Left lung (tissue), 10 donors: Measurements from ENCODE around the gene IER5. TPM values are rescaled to one million over a fixed set of nuclear protein-coding genes. Genes with fewer than 3 reads are reported as not detected.
A peak's percentile ranks its signal among the peaks of the same experiment; 100 is the strongest.

Source experiments
- ATAC-seq: fragments of 200-7000 bp; cut with Tn5 transposase; one replicate; pipeline ENCODE4 v1.9.1; 2020; ENCODE audit warnings: moderate library complexity
- DNase-seq, 4 donors: peaks; one replicate each; pipeline ENCODE4 v3.0.0-alpha.2; 2013 to 2020
- H3K27ac ChIP-seq, 2 donors: fragments of 200-600 bp; sonication (generic) in 1 of 2; one replicate each; pipeline versions ENCODE4 v1.5.0 to v1.8.0; 2020 to 2021
- H3K27me3 ChIP-seq, 2 donors: fragments of 200-600 bp; sonication (generic) in 1 of 2; one replicate each; pipeline versions ENCODE4 v1.5.0 to v1.8.0; 2020 to 2021
- H3K36me3 ChIP-seq, 2 donors: fragments of 200-600 bp; sonication (generic) in 1 of 2; one replicate each; pipeline versions ENCODE4 v1.5.0 to v1.8.0; 2020 to 2021
- H3K4me1 ChIP-seq, 2 donors: fragments of 200-600 bp; one replicate each; pipeline ENCODE4 v1.8.0; 2021
- H3K4me3 ChIP-seq, 2 donors: fragments of 200-600 bp; sonication (generic) in 1 of 2; one replicate each; pipeline versions ENCODE4 v1.5.0 to v1.8.0; 2020 to 2021; ENCODE audit warnings: mild to moderate bottlenecking in 1 of 2
- H3K9me3 ChIP-seq, 2 donors: fragments of 200-600 bp; sonication (generic) in 1 of 2; one replicate each; pipeline versions ENCODE4 v1.5.0 to v1.8.0; 2020 to 2021
- intact Hi-C, 2 donors: fragments of 100-400 bp; cut with DNase I; formaldehyde crosslinking; loops; one replicate each; pipeline versions ENCODE4 v1.11.2 to v1.14.2; 2022
- polyA plus RNA-seq, 6 donors: library from polyadenylated mRNA; unstranded; fragments of 120-200 nt; gene quantifications; one replicate each; pipeline ENCODE4 v1.2.1, GENCODE V29; 2013; ENCODE audit not compliant: insufficient read length in 6 of 6
- total RNA-seq, 2 donors: library from RNA; stranded (reverse); fragmentation: NEBNext Ultra II Directional; extraction: Animal tissue kit (Norgen Biotek cat#: 25700); gene quantifications; one replicate each; pipeline ENCODE4 v1.2.1, GENCODE V29; 2021
- TF ChIP-seq, protein P1 (sequence below), 2 donors: fragments of 200-600 bp; sonication (generic) in 1 of 2; IDR thresholded peaks; one replicate each; pipeline versions ENCODE4 v1.5.0 to v1.8.0; 2021; ENCODE audit warnings: antibody characterized with exemption in 2 of 2
- donor health status: DM: no; HTN: yes; CAD: no.
- donor health status: DM: no; HTN: no; CAD: no.

IER5 gene
- total and polyA plus RNA-seq, 8 donors, result 5.3 to 26.6 (median 10.6) TPM

DNA sequence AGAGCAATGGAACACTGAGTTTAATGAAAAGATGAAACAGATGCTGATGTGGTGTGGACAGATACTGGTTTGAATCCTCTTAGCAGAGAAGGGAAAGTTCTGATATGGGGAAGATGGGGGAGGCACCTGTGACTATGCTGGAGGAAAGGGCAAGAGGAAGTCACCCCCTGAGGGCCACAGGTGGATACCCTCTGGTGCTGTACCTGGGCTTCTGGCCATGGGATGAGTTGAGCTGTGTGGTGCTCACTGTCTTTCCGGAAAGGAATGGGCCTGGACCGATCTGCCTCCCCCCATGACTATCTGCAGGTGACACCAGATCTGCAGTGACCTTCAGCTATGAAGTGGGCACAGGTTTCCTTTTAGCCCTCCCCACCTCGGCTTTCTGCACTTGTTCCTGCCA lies 52.4 kb downstream of the IER5 start:
- TF ChIP-seq, protein P1, sequence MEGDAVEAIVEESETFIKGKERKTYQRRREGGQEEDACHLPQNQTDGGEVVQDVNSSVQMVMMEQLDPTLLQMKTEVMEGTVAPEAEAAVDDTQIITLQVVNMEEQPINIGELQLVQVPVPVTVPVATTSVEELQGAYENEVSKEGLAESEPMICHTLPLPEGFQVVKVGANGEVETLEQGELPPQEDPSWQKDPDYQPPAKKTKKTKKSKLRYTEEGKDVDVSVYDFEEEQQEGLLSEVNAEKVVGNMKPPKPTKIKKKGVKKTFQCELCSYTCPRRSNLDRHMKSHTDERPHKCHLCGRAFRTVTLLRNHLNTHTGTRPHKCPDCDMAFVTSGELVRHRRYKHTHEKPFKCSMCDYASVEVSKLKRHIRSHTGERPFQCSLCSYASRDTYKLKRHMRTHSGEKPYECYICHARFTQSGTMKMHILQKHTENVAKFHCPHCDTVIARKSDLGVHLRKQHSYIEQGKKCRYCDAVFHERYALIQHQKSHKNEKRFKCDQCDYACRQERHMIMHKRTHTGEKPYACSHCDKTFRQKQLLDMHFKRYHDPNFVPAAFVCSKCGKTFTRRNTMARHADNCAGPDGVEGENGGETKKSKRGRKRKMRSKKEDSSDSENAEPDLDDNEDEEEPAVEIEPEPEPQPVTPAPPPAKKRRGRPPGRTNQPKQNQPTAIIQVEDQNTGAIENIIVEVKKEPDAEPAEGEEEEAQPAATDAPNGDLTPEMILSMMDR (IDR thresholded peaks at IDR 0.05), result no peak
- Histone ChIP-seq H3K27me3 (no peaks in the 10 kb centered on the region), H3K27ac (peak overlapping the region in 1 of 2 donors; percentile 75), H3K4me3 (no peak overlapping the region), H3K4me1 (peaks cover 16 to 46% of the 10 kb centered on the region in 2 donors), H3K36me3 (no peaks in the 10 kb centered on the region), H3K9me3 (no peaks in the 10 kb centered on the region)
- ATAC-seq (no peak), DNase-seq (no peak)
- intact Hi-C loops, result loop anchor here in 1 of 2 donors (5.0 to 10.0 kb wide), 2 partner anchors 54 to 96 kb away; partner anchors contain the start of gene IER5

DNA sequence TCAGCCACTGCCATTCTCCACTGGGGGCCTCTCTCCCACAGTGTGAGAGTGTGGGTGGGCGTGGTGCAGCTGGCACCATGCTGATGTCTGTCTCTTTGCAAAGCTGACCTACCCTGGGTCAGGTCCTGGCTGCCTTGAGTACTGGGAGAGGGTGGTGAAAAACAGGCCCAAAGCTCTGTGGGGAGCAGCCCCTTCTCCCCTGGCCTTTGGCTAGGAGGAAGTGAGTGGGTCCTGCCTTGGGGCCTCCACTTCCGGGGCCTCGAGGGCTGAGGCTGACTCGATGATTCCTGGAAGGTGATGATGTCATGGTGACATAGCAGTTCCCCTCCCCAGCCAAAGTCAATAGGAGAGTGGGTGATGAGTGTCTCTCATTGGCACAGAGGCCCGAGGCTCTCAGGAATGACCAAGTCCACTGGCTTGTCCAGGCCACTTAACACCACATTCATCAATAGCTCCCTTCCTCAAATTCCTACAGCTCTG lies 53.0 kb downstream of the IER5 start:
- no peaks in the 10 kb centered on the region for H3K9me3 ChIP-seq
- H3K36me3 ChIP-seq, result no peaks in the 10 kb centered on the region
- DNase-seq (peak in 2 of 4 donors; percentile 65 to 90), ATAC-seq (peak; percentile 55)
- TF ChIP-seq, protein P1 (IDR thresholded peaks at IDR 0.05), result no peak
- H3K27me3 ChIP-seq, result no peaks in the 10 kb centered on the region
- peak overlapping the region in 1 of 2 donors; percentile 75 for H3K27ac ChIP-seq
- H3K4me3 ChIP-seq, result no peak overlapping the region
- intact Hi-C loops, result loop anchor here in 1 of 2 donors (5.0 to 10.0 kb wide), 2 partner anchors 54 to 97 kb away; partner anchors contain the start of gene IER5
- H3K4me1 ChIP-seq, result peaks cover 16 to 41% of the 10 kb centered on the region in 2 donors

Other genes with a start within 250 kb of the IER5 start
- gene KIAA1614, start 175.8 kb upstream of the IER5 start, total RNA-seq, result 1 to 10 TPM; 3.6 to 5.1 TPM
- gene KIAA1614, start 175.8 kb upstream of the IER5 start, polyA plus RNA-seq, result 10 to 100 TPM in 4 of 6 donors, 1 to 10 TPM in 2; 6.2 to 13.4 (median 10.3) TPM
- 10 to 100 TPM; 29.5 to 30.9 TPM for gene STX6, start 65.8 kb upstream of the IER5 start, total RNA-seq
- 10 to 100 TPM; 31.1 to 36.4 (median 31.8) TPM for gene STX6, start 65.8 kb upstream of the IER5 start, polyA plus RNA-seq
- 10 to 100 TPM; 36.9 to 45.7 TPM for gene MR1, start 54.7 kb upstream of the IER5 start, total RNA-seq
- gene MR1, start 54.7 kb upstream of the IER5 start, polyA plus RNA-seq, result 1 to 10 TPM; 6.1 to 8.2 (median 7.1) TPM